Measurements from ENCODE around the gene LYPD4.
A peak's percentile ranks its signal among the peaks of the same experiment; 100 is the strongest.

Gene LYPD4

DNA sequence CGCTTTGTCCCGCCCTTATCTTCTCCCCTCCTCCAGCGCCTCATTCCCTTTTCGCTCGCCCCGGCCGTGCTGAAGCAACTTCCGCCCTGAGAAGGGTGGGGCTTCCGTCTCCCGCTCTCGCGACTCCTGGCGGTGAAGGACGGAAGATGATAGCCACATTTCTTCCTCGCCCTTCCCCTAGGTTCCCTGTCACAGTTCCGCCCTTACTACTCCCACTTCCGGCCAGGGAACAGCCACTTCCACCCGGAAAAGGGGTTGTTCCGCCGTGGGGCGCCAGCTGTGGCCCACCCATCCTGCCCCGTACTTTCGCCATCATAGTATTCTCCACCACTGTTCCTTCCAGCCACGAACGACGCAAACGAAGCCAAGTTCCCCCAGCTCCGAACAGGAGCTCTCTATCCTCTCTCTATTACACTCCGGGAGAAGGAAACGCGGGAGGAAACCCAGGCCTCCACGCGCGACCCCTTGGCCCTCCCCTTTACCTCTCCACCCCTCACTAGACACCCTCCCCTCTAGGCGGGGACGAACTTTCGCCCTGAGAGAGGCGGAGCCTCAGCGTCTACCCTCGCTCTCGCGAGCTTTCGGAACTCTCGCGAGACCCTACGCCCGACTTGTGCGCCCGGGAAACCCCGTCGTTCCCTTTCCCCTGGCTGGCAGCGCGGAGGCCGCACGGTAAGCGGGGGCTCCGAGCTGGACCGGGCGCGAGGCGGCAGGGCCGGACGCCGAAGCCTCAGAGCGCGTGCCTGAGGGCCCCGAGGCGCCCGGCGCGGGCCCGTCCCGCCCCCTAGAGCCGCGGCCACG, 15.3 kb upstream of the LYPD4 start, which contains the start of gene RPS19:
Gene RPS19, plus strand, starts transcription at position 638 of the 801 bp plus-strand sequence. CDS start 520 bp downstream, outside the sequence.
- DNase-seq (ENCODE audit: extremely low read depth, low read depth) = peak; percentile 97
- TF ChIP-seq, protein P1, sequence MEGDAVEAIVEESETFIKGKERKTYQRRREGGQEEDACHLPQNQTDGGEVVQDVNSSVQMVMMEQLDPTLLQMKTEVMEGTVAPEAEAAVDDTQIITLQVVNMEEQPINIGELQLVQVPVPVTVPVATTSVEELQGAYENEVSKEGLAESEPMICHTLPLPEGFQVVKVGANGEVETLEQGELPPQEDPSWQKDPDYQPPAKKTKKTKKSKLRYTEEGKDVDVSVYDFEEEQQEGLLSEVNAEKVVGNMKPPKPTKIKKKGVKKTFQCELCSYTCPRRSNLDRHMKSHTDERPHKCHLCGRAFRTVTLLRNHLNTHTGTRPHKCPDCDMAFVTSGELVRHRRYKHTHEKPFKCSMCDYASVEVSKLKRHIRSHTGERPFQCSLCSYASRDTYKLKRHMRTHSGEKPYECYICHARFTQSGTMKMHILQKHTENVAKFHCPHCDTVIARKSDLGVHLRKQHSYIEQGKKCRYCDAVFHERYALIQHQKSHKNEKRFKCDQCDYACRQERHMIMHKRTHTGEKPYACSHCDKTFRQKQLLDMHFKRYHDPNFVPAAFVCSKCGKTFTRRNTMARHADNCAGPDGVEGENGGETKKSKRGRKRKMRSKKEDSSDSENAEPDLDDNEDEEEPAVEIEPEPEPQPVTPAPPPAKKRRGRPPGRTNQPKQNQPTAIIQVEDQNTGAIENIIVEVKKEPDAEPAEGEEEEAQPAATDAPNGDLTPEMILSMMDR (IDR thresholded peaks at IDR 0.05; ENCODE audit: low read depth, low read length) = peak; percentile 50

DNA sequence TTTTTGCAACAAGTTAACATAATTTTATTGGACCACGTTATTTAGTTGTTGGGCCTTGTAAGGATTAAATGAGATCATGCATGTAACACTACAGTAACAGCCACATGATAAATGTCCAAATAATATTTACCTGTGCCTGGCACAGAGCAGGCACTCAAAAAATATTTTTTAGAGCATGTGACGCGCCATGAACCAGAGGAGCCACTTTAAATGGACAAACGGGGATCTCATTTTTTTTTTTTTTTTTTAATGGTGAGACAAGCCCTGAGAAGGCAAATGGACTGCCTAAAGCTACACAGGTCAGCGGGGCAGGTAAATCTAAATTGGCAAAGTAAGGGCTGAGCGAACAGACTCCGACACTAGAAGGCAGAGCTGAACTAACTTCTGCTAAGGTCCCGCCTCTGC, 14.7 kb upstream of the LYPD4 start:
- TF ChIP-seq, protein P1 (IDR thresholded peaks at IDR 0.05; ENCODE audit: low read depth, low read length) = no peak
- DNase-seq (ENCODE audit: extremely low read depth, low read depth) = no peak

DNA sequence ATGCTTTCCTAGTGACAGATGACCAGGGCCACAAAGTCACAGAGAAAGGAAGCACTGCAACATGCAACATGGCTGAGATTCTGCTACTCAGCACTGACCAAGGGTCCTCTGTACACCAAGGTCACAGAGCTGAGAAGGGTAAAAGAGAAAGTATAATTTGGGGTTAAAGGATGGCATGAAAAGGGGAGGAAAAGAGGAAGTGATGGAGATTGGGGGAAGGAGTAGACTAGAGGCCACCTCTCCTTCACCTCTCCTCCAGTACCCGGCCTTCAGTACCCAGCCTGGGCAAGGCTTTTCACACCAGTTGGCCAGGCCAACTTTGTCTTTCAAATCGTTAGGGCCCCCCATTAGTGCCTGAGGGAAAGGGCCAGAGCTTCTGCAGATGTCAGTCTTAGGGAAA, 9.3 kb upstream of the LYPD4 start:
- TF ChIP-seq, protein P1 (IDR thresholded peaks at IDR 0.05; ENCODE audit: low read depth, low read length) = no peak
- DNase-seq (ENCODE audit: extremely low read depth, low read depth) = no peak

DNA sequence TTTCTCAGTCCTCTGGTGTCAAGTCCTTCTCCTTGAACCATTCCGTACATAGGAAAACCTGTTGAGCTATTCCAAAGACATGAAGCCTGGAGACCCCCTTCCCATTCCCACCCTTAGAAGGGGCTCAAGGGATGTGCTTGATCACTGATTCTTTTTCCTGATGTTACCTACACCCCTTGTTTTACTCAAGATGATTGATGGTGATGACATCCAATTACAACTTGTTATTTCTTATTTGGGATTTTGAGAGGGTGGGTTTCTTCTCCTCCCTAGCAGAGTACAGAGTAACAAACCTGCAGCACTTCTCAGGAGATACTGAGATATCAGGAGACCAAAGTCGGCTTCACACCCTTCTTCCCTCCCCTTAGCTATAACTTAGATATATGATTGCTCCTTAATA, 8.9 kb upstream of the LYPD4 start:
- DNase-seq (ENCODE audit: extremely low read depth, low read depth) = no peak
- TF ChIP-seq, protein P1 (IDR thresholded peaks at IDR 0.05; ENCODE audit: low read depth, low read length) = no peak

DNA sequence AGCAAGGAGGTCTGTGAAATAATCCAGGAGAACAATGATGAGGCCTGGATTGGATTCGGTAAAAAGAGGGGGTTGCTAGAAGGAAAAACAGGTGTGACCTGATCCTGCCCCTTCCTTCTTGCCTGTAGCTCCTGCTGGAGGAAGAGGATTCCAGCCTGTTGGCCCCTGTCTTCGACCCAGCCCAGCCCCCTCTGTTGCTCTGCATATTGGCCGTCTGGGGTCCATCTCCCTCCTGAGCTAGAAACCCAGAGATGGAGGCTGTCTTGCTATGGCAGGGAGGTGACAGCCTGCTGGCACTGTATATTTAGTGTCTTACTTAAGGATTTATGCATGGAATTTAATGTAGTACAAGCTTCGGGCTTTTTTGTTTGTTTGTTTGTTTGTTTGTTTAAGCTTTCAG, 7.0 kb upstream of the LYPD4 start:
- TF ChIP-seq, protein P1 (IDR thresholded peaks at IDR 0.05; ENCODE audit: low read depth, low read length) = no peak

DNA sequence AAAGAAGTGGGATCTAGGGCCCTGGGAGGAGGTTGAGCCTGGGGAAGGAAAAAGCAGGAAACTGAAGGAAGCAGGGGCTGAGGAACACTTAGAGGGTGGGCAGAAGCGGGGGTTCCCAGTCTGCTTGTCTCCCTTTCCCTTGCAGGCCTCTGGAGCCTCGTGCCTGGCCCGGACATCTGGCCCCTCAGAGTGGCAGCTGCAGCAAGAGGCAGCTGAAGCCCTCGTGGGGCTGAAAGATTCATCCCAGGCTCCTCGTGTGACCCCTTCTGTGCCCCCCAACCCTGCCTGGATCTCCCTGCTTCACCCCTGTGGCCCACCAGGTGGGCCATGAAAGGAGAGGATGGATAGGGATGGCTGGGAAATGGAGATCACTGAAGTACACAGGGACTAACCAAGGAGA, 5.9 kb upstream of the LYPD4 start:
- no peak for DNase-seq (ENCODE audit: extremely low read depth, low read depth)
- TF ChIP-seq, protein P1 (IDR thresholded peaks at IDR 0.05; ENCODE audit: low read depth, low read length) = no peak

More for the DNA sequence above, 7.0 kb upstream of the LYPD4 start:
- DNase-seq (ENCODE audit: extremely low read depth, low read depth) = no peak

DNA sequence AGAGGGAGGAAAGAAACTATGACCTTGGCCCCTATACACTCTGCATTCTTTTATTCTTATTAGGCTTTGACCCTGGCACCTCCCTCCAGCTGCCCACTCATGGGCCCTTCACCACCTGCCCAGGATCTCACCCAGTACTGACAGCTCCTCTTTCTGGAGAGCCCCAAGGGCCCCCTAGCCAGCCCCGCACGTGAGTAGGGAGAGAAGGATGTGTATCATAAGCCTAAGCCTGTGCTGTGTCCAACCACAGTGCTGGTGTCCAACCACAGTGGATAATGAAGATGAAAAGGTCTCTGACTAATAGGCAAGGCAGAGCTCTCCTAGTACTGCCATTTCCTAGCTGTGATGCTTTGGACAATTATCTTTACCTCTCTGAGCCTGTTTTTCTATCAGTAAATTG, 4.6 kb upstream of the LYPD4 start:
- DNase-seq (ENCODE audit: extremely low read depth, low read depth) = no peak
- TF ChIP-seq, protein P1 (IDR thresholded peaks at IDR 0.05; ENCODE audit: low read depth, low read length) = no peak
